Measurements from ENCODE around the gene ZIM2. TPM values are rescaled to one million over a fixed set of nuclear protein-coding genes. Genes with fewer than 3 reads are reported as not detected.

The ZIM2 gene
- total RNA-seq, 6 donors from 2014 or later, result 0.30 to 1.0 TPM; not detected in 4

GRCh38 chr19:56765137-56765536, 75.4 kb downstream of the ZIM2 start:
- TF ChIP-seq EP300 (IDR thresholded peaks at IDR 0.05), result no peak
- no peak for TF ChIP-seq POLR2A (IDR thresholded peaks at IDR 0.05)
- TF ChIP-seq CTCF (IDR thresholded peaks at IDR 0.05), result no peak
- TF ChIP-seq POLR2AphosphoS5 (IDR thresholded peaks at IDR 0.05), result no peak
- no peaks in the 10 kb centered on the region for H3K27me3 ChIP-seq
- DNase-seq, result peak; percentile 26 to 89
- H3K9me3 ChIP-seq, result peaks cover 0 to 6% (median 3%) of the 10 kb centered on the region in 4 donors
- no peak overlapping the region for H3K27ac ChIP-seq
- peak in 1 of 2 donors; percentile 77 for ATAC-seq (ENCODE audit: low FRiP score in 2 of 2)
- H3K4me1 ChIP-seq, result peaks cover 0 to 13% (median 5%) of the 10 kb centered on the region in 4 donors
- H3K4me3 ChIP-seq, result peak overlapping the region; percentile 16 to 54 (median 40)
- H3K36me3 ChIP-seq, result no peaks in the 10 kb centered on the region
- 1 to 6% methylated on average over 28 of the region's 28 CpGs for WGBS, 2 donors

GRCh38 chr19:56764196-56764695, 76.3 kb downstream of the ZIM2 start:
- Histone ChIP-seq H3K9me3 (peaks cover 0 to 6% (median 3%) of the 10 kb centered on the region in 4 donors), H3K27me3 (no peaks in the 10 kb centered on the region), H3K4me3 (no peak overlapping the region), H3K36me3 (no peaks in the 10 kb centered on the region), H3K4me1 (peaks cover 0 to 13% (median 5%) of the 10 kb centered on the region in 4 donors), H3K27ac (no peak overlapping the region)
- TF ChIP-seq CTCF (IDR thresholded peaks at IDR 0.05) (no peak), POLR2A (IDR thresholded peaks at IDR 0.05) (no peak), POLR2AphosphoS5 (IDR thresholded peaks at IDR 0.05) (no peak), EP300 (IDR thresholded peaks at IDR 0.05) (no peak)
- DNase-seq, result no peak
- ATAC-seq (ENCODE audit: low FRiP score in 2 of 2), result no peak
- WGBS, 2 donors, result 80 to 88% methylated on average over 1 of the region's 1 CpG

- H3K36me3 ChIP-seq, result no peaks in the 10 kb centered on the region
- H3K4me3 ChIP-seq, result no peak overlapping the region
- no peak overlapping the region for H3K27ac ChIP-seq
- no peaks in the 10 kb centered on the region for H3K27me3 ChIP-seq
- ATAC-seq (ENCODE audit: low FRiP score in 2 of 2) (no peak), DNase-seq (no peak)
- WGBS, 2 donors, result 93 to 96% methylated on average over 10 of the region's 10 CpGs
- H3K4me1 ChIP-seq, result peaks cover 0 to 12% (median 5%) of the 10 kb centered on the region in 4 donors
- H3K9me3 ChIP-seq, result peaks cover 0 to 5% (median 2%) of the 10 kb centered on the region in 4 donors
- TF ChIP-seq EP300 (IDR thresholded peaks at IDR 0.05) (no peak), CTCF (IDR thresholded peaks at IDR 0.05) (no peak)
Observed at GRCh38 chr19:56760842-56761241, 79.7 kb downstream of the ZIM2 start.

GRCh38 chr19:56759531-56759930, 81.0 kb downstream of the ZIM2 start:
- ATAC-seq (ENCODE audit: low FRiP score in 2 of 2) (no peak), DNase-seq (no peak)
- no peaks in the 10 kb centered on the region for H3K36me3 ChIP-seq
- H3K4me1 ChIP-seq, result no peaks in the 10 kb centered on the region
- 81 to 85% methylated on average over 5 to 8 of the region's 8 CpGs for WGBS, 2 donors
- H3K27ac ChIP-seq, result no peak overlapping the region
- peaks cover 0 to 2% (median under 1%) of the 10 kb centered on the region in 4 donors for H3K9me3 ChIP-seq
- H3K4me3 ChIP-seq, result no peak overlapping the region
- TF ChIP-seq EP300 (IDR thresholded peaks at IDR 0.05) (no peak), POLR2AphosphoS5 (IDR thresholded peaks at IDR 0.05) (no peak), POLR2A (IDR thresholded peaks at IDR 0.05) (no peak), CTCF (IDR thresholded peaks at IDR 0.05) (no peak)
- H3K27me3 ChIP-seq, result no peaks in the 10 kb centered on the region

GRCh38 chr19:56751078-56751489, 89.4 kb downstream of the ZIM2 start:
- 3 to 14% methylated on average over 6 of the region's 6 CpGs for WGBS, 2 donors
- no peak for ATAC-seq (ENCODE audit: low FRiP score in 2 of 2)
- H3K27ac ChIP-seq, result no peak overlapping the region
- DNase-seq, result no peak
- TF ChIP-seq POLR2AphosphoS5 (IDR thresholded peaks at IDR 0.05), result no peak
- no peak for TF ChIP-seq CTCF (IDR thresholded peaks at IDR 0.05)
- TF ChIP-seq POLR2A (IDR thresholded peaks at IDR 0.05), result no peak
- TF ChIP-seq EP300 (IDR thresholded peaks at IDR 0.05), result no peak
- H3K9me3 ChIP-seq, result no peaks in the 10 kb centered on the region
- no peaks in the 10 kb centered on the region for H3K27me3 ChIP-seq
- no peaks in the 10 kb centered on the region for H3K36me3 ChIP-seq
- no peaks in the 10 kb centered on the region for H3K4me1 ChIP-seq
- H3K4me3 ChIP-seq, result no peak overlapping the region

Data from upper lobe of left lung (tissue), 6 donors.